Stimulated activated CD8-positive, alpha-beta memory T cell treated with anti-CD3 and anti-CD28 coated beads, Interleukin-12 subunit alpha, Interleukin-12 subunit beta, amount 100 ng/mL, for 24 hours (primary cell): ENCODE data around the gene HOXA6.

Source experiments
- DNase-seq: peaks from one replicate; pipeline ENCODE4 v3.0.0-alpha.2; 2020; ENCODE audit errors: extremely low read depth

Gene HOXA6

GRCh38 chr7:27110186-27111031, 37.2 kb downstream of the HOXA6 start:
- no peak for DNase-seq

GRCh38 chr7:27109466-27110185, 37.9 kb downstream of the HOXA6 start:
- DNase-seq, result no peak

- no peak for DNase-seq
These were observed 39.0 kb downstream of the HOXA6 start for GRCh38 chr7:27108390-27109127.

DNA sequence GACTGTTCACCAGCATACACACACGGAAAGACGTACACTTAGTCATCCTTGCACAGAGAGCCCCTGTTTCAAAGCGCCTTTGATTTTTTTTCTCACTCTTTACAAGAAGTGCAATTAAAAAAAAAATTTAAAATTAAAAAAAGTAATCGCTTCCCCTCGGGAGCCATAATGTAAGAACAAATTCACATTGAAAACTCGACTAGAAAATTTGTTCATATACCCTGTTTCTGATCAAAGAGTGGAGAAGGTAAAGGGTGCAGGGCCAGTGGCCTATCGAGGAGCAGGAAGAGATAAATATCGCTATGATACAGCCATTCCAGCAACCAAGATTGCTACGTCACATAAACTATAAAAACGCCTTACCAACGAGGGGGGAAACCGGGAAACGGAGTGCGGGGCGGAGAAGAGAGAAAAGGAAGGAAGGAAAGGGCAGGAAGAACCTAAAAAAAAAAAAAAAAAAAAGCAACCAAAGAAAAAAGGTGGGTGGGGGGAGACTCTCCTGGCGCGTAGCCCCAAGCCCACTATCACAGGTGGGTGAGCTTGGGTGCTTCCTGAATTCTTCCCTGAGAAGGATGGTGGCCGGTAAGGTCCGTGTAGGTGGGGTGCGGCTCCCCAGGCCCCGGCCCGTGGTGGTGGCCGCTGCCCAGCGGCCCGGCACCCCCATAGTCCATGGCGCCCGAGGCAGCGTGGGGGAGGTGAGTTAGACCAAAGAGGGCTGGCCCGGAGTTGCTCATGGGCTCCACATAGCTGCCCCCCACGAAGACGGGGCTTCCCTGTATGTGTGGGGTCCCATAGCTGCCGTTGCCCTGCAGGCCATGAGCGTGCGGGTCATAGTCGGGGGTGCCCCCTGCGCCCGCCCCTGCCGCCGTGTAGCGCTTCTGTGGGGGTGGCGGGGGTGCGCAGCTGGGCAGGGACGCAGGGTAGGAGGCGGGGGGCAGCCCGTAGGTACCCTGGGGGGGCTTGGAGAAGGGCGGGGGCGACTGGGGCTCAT, 39.9 kb downstream of the HOXA6 start:
- no peak for DNase-seq

- no peak for DNase-seq
These were observed 40.7 kb downstream of the HOXA6 start for GRCh38 chr7:27106901-27107240.

- no peak for DNase-seq
These were observed 41.2 kb downstream of the HOXA6 start for GRCh38 chr7:27106181-27106900.

DNA sequence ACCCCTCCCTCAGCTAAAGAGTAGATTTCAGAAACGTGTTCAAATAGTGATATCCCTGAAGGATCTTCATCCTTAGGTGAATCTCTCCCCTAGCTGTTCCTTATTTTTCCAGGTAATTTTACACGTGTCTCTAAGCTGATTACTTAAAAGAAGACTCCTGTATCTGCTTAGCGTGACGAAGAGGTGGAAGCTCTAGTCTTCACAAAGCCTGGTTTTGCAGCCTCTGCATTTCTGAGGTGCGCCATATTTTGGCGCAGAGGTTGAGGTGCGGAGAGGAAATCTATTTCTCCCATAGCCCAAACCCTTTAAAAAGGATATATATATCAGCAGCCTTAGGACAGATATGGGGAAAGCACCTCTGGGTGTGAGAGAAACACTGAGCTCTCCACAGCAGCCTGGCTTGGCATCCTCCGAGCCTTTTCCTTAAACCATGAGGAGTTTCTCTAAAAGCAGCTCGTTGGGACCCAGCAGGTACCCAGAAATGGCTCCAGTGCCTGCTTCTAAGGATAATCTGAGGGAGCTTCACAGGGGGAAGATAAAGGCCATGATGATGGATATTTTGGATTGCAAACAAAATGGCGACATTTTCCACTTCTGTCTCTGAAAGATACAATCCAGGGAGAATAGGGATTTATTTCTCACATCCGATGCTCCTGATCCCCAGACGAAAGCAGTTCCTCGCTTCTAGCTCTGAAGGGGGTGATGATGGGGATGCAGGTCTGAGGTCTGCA, 42.1 kb downstream of the HOXA6 start:
- DNase-seq, result no peak

DNA sequence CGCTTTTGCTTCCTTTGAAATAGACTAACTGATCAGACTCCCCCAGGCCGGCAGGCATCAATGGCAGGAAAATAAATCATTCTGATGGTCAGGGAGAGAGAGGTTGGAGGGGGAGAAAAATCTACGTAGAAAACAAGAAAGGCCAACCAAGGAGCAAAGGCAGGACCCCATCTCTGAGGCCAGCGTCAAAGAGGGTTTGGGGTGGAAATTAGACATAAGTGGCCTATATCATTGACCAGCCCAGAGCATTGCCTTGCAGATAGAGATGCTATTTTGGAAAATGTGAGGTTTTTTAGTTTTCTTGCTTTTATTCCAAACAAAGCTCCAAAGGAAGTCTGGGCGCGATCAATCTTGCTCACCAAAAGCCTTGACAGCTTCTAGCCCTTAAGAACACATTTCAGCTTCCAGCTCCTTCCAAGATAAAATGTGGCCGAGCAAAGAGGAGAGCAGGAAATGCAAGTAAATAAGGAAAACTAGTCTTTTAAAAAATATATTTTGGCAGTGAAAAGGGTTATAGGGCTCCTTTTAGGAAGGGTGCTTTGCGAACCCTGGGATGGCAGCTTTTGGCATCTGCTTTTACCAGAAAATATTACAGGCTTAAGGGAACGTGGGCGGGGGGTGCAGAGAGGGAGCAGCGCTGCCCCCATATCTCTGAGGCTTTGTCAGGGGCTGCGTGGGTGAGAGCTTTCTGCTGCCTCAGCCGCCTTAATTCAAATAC, 43.1 kb downstream of the HOXA6 start:
- no peak for DNase-seq

DNA sequence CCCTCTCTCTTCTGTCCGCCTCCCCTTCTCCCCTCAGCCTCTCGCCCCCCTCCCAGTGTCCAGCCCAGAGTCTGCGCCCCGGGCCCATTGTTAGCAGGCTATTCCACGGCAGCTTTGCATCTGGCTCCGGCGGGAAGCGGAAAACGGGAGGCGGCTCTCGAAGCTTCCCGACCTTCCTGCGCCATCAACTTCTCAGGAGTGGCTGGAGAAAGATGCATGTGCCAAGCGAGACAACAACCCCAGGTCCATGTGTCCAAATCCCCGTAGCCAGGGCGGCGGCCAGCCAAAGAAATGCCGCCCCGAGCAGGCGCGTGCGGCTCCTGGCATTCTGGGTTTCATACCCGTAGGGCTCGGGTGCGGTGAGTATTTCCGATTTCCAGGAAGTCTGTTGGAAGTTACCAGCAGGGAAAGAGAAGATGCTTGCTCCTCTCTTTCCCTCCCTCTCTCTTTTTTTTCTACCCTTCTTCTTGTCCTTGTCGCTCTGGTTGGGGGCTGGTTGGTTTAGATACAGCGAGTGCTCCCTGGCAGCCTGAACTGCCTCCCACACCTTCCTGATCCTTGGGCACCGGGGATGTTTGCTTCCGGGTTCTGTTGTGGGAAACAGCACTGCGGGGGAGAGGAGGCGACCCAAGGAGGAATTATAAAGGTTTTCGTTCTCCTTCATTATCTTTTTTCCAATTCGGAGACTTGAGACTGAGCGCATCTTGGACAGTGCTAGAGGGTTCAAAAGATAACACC, 43.9 kb downstream of the HOXA6 start:
- DNase-seq, result no peak

- no peak for DNase-seq
These were observed 44.8 kb downstream of the HOXA6 start, which contains the start of gene HOXA2 for GRCh38 chr7:27102581-27103442. TSS of gene HOXA2 (minus strand) at chr7:27102683. CDS start at chr7:27102500, 183 bp downstream.

DNA sequence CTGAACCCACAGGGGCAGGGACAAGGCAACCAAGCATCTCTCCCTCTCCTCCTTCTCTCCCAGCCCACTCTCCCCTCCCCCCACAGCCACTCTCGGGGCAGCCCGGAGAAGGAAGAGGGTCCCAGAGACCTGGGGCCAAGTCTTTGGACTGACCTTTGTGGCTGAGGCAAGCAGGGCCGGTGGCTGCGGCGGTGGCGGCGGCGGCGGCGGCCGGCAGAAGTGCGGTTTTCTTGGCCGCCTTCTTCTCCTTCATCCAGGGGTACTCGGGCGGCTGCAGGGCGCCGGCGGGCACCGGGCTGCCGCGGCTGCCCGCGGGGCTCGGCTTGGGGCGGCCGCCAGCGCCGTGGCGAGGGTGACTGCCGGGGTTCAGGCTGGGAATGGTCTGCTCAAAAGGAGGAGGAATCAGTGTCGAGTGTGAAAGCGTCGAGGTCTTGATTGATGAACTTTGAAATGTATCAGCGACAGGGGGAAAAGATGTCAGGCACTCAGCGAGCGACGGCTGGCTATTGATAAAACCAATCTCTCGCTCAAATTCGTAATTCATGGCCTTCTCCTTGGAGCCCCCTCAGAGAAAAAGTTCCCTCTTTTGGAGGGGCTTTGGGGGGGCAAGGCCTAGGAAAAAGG, 45.5 kb downstream of the HOXA6 start:
- no peak for DNase-seq

DNA sequence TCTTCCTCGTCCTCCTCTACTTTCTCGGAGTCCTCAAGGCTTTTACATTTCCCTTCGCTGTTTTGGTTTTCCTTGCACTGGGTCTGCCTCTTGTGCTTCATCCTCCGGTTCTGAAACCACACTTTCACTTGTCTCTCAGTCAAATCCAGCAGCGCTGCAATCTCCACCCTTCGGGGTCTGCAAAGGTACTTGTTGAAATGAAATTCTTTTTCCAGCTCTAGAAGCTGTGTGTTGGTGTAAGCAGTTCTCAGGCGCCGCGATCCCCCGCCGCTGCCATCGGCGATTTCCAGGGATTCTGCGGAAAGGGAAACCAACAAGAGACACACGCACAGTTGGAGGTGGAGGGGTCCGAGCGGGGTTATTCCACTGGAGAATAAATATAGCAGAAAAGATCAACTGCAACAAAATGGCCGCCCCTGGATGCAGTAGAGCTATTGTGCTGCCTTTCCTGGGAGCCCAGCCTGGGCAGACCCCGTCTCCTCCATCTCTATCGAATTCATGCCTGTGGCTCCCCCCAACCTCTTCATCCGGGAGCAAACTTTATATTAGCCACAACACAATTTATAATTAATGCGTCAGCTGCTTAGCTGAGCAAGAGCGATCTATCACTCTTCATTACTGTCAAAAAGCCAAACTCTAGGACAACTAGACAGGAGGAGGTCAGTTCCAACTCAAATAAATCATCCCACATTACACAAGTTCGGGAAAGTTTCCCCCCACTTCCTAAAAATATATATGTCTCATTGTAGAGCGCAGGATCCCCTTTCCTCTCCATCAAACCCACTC, 46.2 kb downstream of the HOXA6 start:
- DNase-seq, result no peak

DNA sequence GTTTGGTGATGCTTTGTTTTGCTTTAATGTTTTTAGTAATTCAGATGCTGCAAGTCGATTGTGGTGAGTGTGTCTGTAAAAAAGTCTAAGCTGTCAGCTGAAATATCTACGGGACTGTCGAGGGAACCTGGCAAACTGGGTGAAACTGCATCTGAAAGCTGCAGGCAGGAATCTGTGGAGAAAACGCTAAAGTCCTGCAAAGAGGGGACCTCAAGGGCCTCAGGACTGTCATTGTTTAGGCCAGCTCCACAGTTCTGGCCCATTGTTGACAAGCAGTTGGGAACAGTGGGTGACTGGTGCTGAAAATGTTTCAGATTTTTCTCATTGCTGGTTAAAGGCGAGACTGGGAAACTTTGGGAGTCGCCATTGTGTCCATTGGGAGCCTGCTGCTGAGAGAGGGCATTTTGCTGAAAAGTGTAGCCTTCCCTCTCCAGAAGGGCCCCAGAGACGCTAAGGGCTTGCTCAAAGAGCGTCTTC, 46.8 kb downstream of the HOXA6 start:
- no peak for DNase-seq

GRCh38 chr7:27099453-27100370, 47.9 kb downstream of the HOXA6 start:
- no peak for DNase-seq
